GM19238 (cell line): Measurements from ENCODE around the gene ATRNL1.
"Not testable (repeated sequence)": the region's sequence is repeated elsewhere in the genome, so short reads cannot be mapped to it uniquely, and the experiment has no call there.

Experiments used
- DNase-seq: peaks from one replicate; pipeline ENCODE4 v3.0.0; 2011; ENCODE audit warnings: low spot score; ENCODE audit not compliant: insufficient read length

The ATRNL1 gene

DNA sequence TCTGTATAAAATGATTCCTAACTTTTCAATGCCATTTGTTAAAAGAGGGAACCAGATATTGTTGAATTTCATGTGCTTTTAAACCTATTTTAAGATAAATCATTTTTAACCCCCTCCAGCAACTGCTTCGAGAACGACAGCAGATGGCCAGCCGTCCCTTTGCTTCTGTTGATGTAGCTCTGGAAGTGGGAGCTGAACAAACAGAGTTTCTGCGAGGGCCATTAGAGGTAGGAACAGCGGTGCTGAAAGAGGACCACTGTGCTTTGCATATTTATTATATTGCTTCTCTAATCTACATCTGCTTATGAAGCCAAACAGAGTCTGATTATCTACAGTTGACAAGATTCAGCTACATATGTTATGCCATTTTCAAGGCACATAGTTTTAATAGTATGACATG, 634.0 kb downstream of the ATRNL1 start:
- DNase-seq = no peak

DNA sequence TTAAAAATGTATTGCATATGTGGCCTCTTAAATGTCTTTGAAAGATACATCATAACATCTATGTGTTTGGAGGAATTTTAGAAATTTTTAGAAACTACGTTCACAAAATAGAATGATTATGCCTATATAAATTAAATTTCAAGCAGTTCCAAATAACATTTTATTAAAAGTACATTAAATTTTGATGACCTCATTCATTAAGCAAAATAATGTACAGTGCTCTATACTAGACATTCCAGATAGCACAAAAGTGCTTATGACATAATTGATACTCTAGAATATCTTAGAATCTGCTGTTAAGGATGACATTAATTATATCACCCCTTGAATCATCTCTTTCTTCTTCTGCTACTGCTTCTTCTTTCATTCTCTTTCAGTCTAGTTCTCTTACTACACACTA, 650.9 kb downstream of the ATRNL1 start:
- no peak for DNase-seq

DNA sequence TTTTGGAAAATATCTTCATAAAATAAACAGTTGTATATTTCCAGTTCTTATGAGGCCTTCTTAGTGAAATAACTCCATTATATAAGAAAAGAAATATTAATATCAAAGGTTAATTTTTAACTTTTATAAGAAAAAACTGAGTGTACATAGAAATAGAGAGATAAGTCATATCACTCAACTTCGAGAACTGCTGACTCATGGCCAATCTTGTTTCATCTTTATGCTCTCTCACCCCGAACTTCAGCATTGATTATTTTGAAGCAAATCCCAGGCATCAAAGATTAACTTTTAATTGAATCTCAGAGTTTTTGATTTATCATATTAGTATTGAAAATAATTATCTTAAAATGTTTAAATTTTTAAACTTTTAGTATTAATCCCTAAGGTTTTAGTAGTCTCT, 652.8 kb downstream of the ATRNL1 start:
- DNase-seq = no peak

DNA sequence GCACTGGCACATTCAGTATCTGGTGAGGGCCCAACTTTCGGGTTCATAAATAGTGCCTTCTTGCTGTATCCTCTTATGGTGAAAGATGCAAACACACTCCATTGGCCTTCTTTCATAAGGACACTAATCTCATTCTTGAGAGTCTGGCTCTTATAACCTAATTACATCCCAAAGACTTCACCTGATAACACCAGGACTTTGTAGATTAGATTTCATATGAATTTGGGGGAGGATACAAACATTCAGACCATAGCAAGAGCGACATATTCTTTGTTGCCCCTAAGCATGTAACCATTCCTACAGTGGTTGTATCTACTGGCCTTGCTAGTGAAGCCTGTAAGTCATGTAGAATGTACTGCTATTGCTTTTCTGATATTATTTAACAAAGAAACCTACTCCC, 654.6 kb downstream of the ATRNL1 start:
- no peak for DNase-seq

DNA sequence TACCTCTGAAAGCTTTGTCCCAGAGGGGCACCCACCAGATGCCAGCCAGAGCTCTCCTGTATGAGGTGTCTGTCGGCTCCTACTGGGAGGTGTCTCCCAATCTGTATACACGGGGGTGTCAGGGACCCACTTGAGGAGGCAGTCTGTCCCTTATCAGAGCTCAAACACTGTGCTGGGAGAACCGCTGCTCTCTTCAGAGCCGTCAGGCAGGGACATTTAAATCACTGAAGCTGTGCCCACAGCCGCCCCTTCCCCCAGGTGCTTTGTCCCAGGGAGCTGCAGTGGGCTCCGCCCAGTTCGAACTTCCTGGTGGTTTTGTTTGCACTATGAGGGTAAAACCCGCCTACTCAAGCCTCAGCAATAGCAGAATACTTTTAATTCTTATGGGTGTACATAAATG, 665.3 kb downstream of the ATRNL1 start:
- DNase-seq = not testable (repeated sequence)

DNA sequence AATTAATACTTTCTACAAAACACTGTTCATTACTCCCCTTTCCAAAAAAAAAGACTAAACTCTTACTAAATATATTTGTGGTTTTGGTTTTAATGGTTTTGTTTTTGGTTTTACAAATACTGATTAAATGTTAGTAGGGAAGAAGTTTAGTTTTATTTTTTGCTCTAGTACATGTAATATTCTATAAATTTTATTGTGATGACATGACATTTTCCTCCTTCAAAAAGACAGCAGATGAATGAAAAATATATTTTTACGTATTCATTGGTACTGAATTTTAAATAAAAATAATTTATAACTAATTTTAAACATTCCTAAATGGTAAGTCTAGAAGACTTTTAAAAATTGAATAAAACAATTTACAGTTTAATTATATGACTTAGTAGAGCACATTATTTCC, 667.0 kb downstream of the ATRNL1 start:
- DNase-seq = no peak

DNA sequence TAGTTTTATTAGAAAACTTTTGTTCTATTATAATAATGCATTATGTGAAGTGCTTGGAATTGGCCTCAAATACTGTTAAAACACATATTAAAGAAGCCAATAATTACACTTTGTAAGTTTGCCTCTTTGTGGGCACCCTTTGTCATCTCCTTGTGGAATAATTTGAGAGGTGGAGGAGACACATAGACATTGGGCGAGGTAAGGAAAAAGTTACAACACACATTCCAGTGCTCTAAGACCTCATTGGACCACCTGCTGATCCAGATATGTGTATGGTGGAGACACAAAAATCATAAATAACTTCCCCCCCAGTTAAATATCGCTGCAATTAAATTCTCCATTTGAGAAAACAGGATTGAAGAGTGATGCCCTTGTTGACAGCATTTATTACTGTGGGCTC, 668.0 kb downstream of the ATRNL1 start:
- no peak for DNase-seq

DNA sequence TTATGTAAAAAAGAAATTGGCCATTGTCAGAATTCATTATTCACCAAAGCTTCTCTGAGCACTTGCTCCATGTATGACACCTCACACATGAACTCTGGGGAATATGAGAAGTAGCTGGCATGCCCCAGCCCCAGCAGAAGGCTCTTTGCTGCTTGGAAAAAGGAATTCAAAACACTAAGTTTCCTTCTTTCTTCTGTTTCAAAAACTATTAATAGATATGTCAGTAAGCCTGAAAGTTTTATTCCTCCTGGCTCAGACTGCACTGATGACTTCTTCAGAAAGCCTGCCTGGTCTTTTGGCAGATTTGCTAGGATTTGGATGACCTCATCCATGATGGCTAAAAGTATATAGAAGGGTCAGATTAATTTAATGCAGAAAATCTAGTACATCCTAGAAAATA, 668.9 kb downstream of the ATRNL1 start:
- no peak for DNase-seq

DNA sequence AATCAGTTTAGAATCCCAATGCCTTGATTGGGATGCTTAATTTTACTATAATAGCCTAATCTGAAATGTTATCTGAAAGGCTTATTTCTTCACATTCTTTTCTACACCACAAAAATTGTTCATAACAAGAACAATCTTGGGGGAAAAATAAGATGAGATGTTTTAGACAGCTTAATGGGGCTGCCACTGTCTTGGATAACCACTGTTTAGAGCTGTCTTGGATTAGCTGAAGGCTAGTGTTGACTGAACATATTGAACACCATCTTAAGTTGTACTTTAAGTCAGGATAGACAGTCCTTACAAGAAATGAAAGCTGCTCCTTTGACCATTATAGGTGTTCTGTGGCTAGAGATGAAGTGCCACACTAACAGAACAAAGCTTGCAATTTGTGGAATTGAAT, 678.6 kb downstream of the ATRNL1 start:
- DNase-seq = no peak

DNA sequence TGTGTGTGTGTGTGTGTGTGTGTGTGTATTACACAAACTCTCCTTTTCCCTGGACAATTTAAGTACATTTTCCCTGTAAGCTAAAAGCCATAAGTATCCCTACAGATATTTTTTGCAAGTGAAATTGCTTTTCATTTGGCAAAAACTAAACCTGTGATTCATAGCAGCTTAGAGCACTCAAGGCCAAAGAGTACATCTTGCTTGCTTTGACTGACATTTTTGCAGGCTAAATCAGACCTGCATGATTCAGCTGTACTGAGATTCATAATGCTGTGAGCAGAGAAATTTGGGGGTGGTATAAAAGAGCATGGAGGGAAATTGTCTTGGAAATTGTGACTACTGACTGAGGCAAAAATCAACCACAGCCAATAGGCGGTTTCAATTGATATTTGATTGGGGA, 679.4 kb downstream of the ATRNL1 start:
- DNase-seq = no peak

DNA sequence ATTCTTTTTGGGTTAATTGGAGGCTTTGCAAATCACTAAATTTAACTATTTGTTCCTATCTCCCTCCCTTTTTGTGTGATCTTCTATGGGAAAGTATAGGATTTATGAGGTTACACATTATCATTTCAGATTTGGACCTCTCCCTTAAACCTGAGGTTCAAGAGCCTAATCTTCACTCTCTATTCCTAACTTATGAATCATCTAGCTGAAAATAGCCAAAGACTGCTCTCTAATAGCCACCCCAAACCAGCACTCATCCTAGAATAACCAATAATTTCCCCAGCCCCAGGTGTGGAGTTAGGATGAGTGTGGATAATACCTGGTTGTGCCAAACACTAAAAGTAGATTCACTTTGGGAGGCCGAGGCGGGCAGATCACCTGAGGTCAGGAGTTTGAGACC, 680.7 kb downstream of the ATRNL1 start:
- no peak for DNase-seq

DNA sequence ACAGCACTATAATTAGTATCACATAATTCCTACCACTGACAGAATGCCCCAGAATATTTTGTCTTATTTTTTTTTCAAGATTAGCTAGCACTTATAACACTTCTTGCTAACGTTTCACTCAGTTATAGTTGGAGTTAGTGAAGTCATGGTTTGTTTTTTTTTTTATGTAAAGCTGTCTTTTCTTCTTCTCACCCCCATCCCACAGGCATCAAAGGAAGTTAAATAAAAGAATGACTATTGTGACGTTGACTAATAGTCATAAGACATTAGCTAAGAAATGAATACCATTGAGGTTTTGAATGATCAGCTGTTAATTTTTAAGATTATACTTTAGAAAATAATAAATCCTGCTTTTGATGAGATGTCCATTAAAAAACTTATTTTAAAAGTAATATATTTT, 681.6 kb downstream of the ATRNL1 start:
- DNase-seq = no peak

DNA sequence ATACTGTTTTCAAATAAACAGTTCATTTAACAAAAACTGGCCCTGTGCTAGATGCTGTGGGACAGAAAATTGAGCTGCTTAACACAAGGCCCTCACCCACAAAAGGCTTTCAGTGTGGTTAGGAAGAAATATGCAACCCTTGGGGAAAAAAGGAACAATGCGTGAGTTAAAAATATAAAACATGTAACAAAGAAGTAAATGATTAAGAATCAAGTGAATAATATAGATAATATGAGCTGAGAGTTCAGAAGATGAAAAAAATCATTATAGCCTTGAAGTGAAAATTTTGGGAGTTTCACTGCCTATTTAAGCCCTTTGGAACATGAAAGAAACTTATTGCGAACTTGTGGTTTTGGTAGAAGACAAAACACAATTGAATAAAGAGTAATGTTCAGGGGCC, 684.5 kb downstream of the ATRNL1 start:
- no peak for DNase-seq

DNA sequence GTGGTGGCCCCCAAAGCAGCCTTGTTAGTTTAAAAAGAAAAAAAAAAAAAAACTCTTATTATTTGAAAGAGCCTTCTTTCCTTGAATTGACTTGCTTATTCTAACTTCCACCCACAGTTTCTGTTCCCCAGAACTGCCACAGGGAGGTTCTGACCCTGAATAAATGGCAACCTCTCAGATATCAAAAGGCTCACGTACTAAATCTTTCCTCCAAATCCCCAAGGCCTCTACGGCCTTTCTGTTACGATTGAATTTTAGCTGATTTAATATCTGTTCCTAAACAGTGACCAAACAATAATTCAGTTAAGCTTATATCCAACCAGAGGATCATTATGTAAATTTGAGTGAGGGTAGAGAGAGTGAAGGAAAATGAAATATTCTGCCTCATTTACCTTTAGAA, 697.1 kb downstream of the ATRNL1 start:
- DNase-seq = no peak

DNA sequence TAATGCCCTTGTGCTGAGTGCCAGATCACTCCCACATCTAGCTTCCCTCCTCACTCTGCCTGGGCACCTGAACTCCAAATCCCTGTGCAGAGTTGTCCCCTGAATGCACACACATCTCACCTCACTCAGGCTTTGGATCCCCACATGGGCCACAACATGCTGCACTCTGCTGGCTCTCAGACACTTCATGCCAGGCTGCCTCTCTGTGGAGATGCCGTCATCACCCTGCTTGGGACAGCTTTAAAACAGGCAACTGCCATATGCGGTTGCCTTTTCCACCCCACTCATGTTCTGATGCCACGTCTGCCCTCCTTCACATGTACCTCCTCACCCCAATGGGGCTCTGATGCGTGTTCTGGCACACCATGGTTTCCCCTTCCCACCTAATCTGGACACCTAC, 702.8 kb downstream of the ATRNL1 start:
- DNase-seq = no peak

DNA sequence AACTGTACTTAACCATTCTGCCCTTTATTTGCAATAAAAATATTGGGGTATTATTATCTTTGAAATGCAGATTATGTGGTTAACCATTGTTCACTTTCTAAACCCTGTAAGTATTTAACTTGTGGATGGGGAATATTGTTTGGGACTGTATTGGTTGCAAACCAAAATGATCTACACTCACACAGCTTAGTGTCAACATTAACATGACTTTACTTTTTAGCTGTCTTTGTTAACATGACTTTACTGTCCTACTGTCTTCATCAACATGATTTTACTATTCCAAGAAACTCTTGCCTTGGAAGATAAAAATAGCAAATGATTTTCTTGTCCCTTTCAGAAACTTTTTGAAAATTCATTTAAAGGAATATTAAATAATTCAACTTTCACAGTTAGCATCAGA, 708.3 kb downstream of the ATRNL1 start:
- no peak for DNase-seq

DNA sequence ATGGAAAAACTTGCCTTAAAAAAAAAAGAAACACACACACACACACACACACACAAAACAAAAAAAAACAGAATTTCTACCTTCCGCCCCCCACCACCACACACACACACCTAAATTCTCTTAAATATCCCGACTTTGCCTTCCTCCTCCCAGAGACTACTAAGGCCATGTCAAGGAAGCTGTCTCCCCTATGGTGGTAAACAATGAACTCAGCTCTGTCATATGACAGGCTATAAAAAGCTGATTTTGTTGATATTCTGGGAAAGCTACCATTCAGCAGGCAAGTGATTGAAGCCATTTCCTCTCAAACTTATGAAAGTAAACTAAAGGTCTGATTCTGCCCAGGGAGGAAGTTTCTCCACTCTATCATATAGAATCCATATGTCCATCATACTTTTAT, 708.8 kb downstream of the ATRNL1 start:
- DNase-seq = no peak

DNA sequence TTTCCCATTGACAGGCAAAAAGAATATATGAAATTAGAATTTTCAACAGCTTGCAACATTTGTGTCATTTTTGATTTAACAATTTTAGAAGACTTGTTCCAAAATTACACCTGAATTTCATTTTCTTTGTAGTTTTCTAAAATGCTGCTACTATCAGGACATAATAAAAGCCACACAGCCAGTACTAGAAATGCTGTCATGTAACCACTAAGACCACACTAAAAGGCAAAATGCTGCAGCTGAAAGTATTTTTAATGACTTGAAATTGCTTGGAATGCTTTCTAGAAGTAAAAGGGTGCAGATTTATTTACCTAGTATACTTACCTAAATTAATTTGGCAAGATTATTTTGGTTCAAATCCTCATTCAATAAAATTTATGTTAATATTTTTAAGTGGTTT, 709.7 kb downstream of the ATRNL1 start:
- no peak for DNase-seq

DNA sequence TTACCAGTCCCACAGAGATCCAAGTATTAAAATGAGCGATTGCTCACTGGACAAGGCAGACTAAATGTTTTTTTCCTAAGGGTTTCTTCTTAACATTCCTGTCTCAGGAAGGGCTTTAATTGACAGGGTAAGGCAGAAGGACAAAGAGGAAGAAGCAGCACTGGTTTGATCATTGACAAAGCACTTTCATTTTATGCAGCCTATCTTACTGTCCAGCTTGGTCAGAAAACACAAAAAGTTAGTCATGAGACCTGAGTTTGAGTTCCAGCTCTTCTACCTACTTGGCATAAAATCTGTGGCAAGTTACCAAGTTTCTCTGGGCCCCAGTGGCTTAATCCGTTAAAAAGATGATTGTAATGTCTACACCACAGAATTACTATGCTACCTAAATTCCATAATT, 721.4 kb downstream of the ATRNL1 start:
- DNase-seq = no peak

DNA sequence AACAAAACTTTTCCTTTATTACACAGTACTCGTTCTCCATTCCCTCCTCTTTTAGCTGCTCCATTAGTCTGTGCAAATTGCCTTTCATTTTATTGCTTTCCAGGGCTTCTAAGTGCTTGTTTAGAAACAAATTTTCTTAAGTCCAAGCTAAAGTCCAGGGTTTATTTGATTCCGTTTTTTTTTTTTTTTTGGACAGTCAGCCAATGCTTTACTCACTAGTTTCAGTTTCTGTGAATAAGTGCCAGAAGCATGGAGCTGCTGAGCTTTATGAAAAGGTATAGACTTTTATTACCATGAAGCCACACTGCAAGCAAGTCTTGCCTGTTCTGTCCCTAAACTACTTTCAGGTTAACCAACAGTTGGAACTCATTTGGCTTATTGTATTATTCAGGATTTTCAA, 724.8 kb downstream of the ATRNL1 start:
- DNase-seq = no peak

DNA sequence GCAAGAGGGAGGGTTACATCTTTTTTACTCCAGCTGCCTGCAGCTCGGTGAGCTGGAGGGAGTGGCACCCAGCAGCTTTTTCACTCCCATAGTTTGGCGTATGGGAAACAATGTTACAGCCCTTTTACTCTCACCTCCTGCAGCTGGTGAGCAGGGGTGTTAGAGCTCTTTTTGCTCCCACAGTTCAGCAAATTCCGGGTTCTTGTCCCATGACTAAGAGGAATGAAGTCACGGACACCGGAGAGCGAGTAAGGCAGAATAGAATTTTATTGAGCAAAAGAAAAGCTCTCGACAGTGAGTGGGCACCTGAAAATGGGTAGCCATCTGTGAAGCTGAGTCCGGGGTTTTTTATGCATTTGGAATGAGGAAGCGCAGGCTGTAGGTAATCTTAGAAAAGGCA, 733.2 kb downstream of the ATRNL1 start:
- DNase-seq = no peak

DNA sequence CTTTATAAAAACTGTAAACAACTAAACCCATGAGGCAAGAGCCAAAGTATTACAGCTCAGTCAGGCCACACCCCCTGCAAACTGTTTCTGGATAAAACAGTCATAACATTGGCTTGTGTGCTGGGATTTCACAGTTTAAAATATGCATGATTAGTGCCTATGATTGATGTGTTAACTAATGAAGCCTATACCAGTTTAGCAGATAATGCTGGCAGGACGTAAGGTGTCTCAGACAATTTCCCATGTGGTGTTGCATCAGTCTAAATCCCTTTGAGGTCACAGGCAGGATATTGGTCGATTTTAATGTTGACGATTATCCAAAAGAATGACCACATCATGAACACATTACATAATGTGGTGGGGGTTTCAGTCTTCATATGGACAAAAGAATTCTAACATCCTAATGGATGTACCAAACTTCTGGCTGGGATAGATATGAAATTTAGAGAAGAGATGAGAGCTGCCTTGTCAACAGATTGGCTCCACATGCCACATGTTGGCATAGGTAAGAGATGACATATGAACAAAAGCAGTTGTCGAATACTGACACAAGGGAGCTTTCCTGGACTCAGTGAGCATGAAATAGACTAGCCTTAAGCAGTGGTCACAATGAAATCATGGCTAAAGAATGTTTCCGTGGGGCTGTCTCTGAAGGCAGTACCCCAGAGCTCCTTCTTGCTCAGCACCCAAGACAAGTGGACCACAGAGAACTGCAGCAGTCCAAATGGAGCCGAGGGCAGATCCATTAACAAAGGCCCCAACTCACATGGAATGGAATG, 734.3 kb downstream of the ATRNL1 start:
- DNase-seq = no peak

DNA sequence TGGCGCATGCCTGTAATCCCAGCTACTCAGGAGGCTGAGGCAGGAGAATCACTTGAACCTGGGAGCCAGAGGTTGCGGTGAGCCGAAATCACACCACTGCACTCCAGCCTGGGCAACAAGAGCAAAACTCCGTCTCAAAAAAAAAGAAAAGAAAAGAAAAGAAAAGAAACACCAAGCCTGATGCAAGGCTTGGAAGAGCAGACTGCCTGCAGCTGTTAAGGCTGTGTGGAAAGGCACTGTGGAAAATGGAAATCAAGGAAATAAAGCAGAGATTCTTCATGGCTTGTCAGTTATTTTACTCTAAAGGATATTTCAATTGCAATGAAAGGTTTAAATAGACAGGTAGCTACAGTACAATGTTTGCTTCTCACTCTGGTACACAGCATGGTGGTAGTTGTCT, 735.0 kb downstream of the ATRNL1 start:
- not testable (repeated sequence) for DNase-seq
